Osteoblast (primary cell): Measurements from ENCODE around the gene RALGPS1. TPM values are rescaled to one million over a fixed set of nuclear protein-coding genes. Genes with fewer than 3 reads are reported as not detected.

ENCODE experiments used
- DNase-seq: peaks from one replicate; pipeline ENCODE4 v3.0.0; 2011; ENCODE audit warnings: low spot score, mixed read lengths; ENCODE audit not compliant: insufficient read length; ENCODE audit errors: missing footprints
- H2AFZ ChIP-seq: 2 replicates; pipeline ENCODE4 v1.6.0; 2011; ENCODE audit warnings: mild to moderate bottlenecking, low read length
- H3K27ac ChIP-seq: 2 replicates; pipeline ENCODE4 v1.5.1; 2011; ENCODE audit warnings: mild to moderate bottlenecking, low read depth, low read length, moderate library complexity
- H3K27me3 ChIP-seq: 2 replicates; pipeline ENCODE4 v1.6.0; 2012; ENCODE audit warnings: mild to moderate bottlenecking, control low read depth, inconsistent platforms, low read length, moderate library complexity; ENCODE audit not compliant: insufficient read depth
- H3K36me3 ChIP-seq: 2 replicates; pipeline ENCODE4 v1.5.1; 2011; ENCODE audit warnings: mild to moderate bottlenecking, low read length, control low read depth, moderate library complexity; ENCODE audit not compliant: insufficient read depth
- H3K4me1 ChIP-seq: 2 replicates; pipeline ENCODE4 v1.5.1; 2011; ENCODE audit warnings: mild to moderate bottlenecking, low read length, control low read depth, moderate library complexity; ENCODE audit not compliant: insufficient read depth
- H3K4me2 ChIP-seq: 2 replicates; pipeline ENCODE4 v1.6.0; 2011; ENCODE audit warnings: mild to moderate bottlenecking, low read length; ENCODE audit not compliant: insufficient read depth
- H3K4me3 ChIP-seq: fragments of 200-600 bp; sonication (generic); 3 replicates; pipeline ENCODE4 v1.5.1; 2012; ENCODE audit warnings: mild to moderate bottlenecking, low read length, inconsistent platforms; ENCODE audit not compliant: insufficient read depth
- H3K79me2 ChIP-seq: 2 replicates; pipeline ENCODE4 v1.6.0; 2012; ENCODE audit warnings: mild to moderate bottlenecking, low read length, control low read depth, inconsistent platforms; ENCODE audit not compliant: insufficient read depth
- H3K9me3 ChIP-seq: 2 replicates; pipeline ENCODE4 v1.5.1; 2011; ENCODE audit warnings: low read depth, low read length, control low read depth
- H4K20me1 ChIP-seq: 2 replicates; pipeline ENCODE4 v1.6.0; 2012; ENCODE audit warnings: mild to moderate bottlenecking, low read length, control low read depth; ENCODE audit not compliant: insufficient read depth
- total RNA-seq: library from RNA; depleted of rRNA; stranded (reverse); fragments of >200 nt; gene quantifications from 2 replicates; pipeline ENCODE4 v1.2.3, GENCODE V29; 2012
- TF ChIP-seq, protein P1 (sequence below): IDR thresholded peaks from 2 replicates; pipeline ENCODE4 v1.5.1; 2011; ENCODE audit warnings: mild to moderate bottlenecking, low read depth, low read length, moderate library complexity; ENCODE audit errors: extremely low read depth

RALGPS1 gene
- total RNA-seq, 1 donor, result 5.1 TPM

- Histone ChIP-seq H2AFZ (no peak overlapping the region), H3K27me3 (no peaks in the 10 kb centered on the region), H3K4me2 (no peak overlapping the region), H3K79me2 (no peaks in the 10 kb centered on the region), H3K9me3 (no peaks in the 10 kb centered on the region), H3K27ac (no peak overlapping the region), H3K36me3 (no peaks in the 10 kb centered on the region), H3K4me3 (no peak overlapping the region), H4K20me1 (no peaks in the 10 kb centered on the region), H3K4me1 (peaks cover 28% of the 10 kb centered on the region)
- TF ChIP-seq, protein P1, sequence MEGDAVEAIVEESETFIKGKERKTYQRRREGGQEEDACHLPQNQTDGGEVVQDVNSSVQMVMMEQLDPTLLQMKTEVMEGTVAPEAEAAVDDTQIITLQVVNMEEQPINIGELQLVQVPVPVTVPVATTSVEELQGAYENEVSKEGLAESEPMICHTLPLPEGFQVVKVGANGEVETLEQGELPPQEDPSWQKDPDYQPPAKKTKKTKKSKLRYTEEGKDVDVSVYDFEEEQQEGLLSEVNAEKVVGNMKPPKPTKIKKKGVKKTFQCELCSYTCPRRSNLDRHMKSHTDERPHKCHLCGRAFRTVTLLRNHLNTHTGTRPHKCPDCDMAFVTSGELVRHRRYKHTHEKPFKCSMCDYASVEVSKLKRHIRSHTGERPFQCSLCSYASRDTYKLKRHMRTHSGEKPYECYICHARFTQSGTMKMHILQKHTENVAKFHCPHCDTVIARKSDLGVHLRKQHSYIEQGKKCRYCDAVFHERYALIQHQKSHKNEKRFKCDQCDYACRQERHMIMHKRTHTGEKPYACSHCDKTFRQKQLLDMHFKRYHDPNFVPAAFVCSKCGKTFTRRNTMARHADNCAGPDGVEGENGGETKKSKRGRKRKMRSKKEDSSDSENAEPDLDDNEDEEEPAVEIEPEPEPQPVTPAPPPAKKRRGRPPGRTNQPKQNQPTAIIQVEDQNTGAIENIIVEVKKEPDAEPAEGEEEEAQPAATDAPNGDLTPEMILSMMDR, result no peak
- DNase-seq, result no peak
Measured at GRCh38 chr9:127189628-127190027, 275.0 kb downstream of the RALGPS1 start.

GRCh38 chr9:127192744-127193143 is 278.2 kb downstream of the RALGPS1 start:
- H3K9me3 ChIP-seq, result no peaks in the 10 kb centered on the region
- TF ChIP-seq, protein P1, result no peak
- no peaks in the 10 kb centered on the region for H3K79me2 ChIP-seq
- no peaks in the 10 kb centered on the region for H3K36me3 ChIP-seq
- peaks cover 7% of the 10 kb centered on the region for H3K4me1 ChIP-seq
- no peak for DNase-seq
- no peak overlapping the region for H2AFZ ChIP-seq
- H4K20me1 ChIP-seq, result no peaks in the 10 kb centered on the region
- no peak overlapping the region for H3K4me3 ChIP-seq
- no peaks in the 10 kb centered on the region for H3K27me3 ChIP-seq
- no peak overlapping the region for H3K27ac ChIP-seq
- H3K4me2 ChIP-seq, result no peak overlapping the region

DNA sequence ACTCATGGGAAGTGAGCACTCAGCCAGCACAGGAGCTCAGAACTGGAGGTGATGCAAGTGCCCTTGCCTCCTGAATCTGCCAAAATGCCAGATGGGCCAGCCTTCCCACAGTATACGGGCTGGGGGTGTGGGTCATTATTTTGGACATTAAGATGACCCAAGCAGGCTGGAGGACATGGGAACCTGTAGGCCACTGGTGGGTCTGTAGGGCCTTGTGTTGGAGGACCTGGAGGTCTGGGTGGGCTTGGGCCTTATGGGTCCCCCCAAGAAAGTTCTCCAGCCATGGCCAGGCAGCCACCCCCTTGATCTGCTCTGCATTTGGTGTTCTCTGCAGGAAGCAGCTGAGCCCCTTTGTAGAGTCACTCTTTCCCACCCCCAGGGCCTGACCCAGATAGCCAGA is 278.9 kb downstream of the RALGPS1 start:
- H3K4me1 ChIP-seq, result no peaks in the 10 kb centered on the region
- DNase-seq, result no peak
- TF ChIP-seq, protein P1, result no peak
- no peaks in the 10 kb centered on the region for H3K9me3 ChIP-seq
- no peak overlapping the region for H3K27ac ChIP-seq
- no peaks in the 10 kb centered on the region for H3K79me2 ChIP-seq
- H3K27me3 ChIP-seq, result no peaks in the 10 kb centered on the region
- H2AFZ ChIP-seq, result no peak overlapping the region
- H3K4me3 ChIP-seq, result no peak overlapping the region
- H4K20me1 ChIP-seq, result no peaks in the 10 kb centered on the region
- H3K36me3 ChIP-seq, result no peaks in the 10 kb centered on the region
- no peak overlapping the region for H3K4me2 ChIP-seq

DNA sequence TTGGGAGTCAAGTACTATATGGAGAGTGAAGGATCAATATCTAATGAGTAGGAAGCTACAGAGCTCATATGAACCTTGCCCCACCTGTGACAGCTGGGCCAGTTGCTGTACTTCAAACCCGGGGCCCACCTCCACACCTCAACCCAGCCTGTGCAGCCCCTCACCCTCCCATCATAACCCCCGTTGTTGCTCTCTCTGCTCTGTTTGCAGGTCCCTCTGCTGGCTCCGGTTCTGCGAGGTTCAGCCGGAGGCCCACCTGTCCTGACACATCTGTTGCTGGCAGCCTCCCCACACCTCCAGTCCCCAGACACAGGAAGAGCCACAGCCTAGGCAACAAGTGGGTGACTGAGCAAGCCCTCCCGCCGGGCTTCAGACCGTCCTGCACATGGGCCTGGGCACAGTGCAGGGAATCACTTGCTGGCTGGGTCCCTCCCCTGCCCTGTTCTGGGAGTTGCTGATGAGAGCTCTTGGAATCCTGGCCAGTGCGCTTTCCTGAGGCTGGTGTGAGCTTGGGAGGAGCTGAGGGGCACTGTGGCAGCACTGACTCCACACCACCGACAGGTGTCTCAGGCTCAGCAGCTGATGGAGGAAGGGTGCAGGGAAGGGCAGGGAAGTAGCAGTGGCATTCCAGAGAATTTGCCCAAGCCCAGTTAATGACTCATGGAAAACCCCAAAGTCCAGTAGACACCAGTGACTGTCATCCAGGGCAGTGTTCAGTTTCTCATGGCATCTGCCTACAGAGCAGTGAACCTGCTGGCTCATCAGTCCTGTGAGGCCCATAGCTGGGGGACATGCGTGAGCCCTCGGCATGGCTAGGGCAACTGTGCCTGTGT is 280.5 kb downstream of the RALGPS1 start:
- Histone ChIP-seq H3K27ac (no peak overlapping the region), H3K4me1 (no peaks in the 10 kb centered on the region), H3K9me3 (no peaks in the 10 kb centered on the region), H3K4me3 (no peak overlapping the region), H4K20me1 (no peaks in the 10 kb centered on the region), H2AFZ (no peak overlapping the region), H3K4me2 (no peak overlapping the region), H3K36me3 (no peaks in the 10 kb centered on the region), H3K79me2 (no peaks in the 10 kb centered on the region), H3K27me3 (no peaks in the 10 kb centered on the region)
- peak; percentile 72 for DNase-seq
- TF ChIP-seq, protein P1, result peak; percentile 8
